IMR-90 (cell line): ENCODE measurements around the gene IL1A. TPM values are rescaled to one million over a fixed set of nuclear protein-coding genes. Genes with fewer than 3 reads are reported as not detected.

ENCODE experiments used
- ATAC-seq: fragments of 200-7000 bp; cut with Tn5 transposase; 2 replicates; pipeline ENCODE4 v1.9.1; 2020; ENCODE audit warnings: low read depth, mild to moderate bottlenecking, moderate library complexity
- BruUV-seq: library from RNA; stranded (reverse); fragments of 400-500 nt; replicated peaks from 2 replicates; lab custom pipeline; 2021; lab: Mats Ljungman, UMichigan
- CTCF ChIA-PET: fragments of 300-600 bp; formaldehyde crosslinking; extraction: SDS; loops from one replicate; lab custom pipeline; 2021; ENCODE audit warnings: antibody characterized with exemption; lab: Yijun Ruan, JAX
- POLR2A ChIA-PET: fragments of 300-600 bp; sonication (Branson Sonifier 250); formaldehyde crosslinking; loops from one replicate; lab custom pipeline; 2022; ENCODE audit warnings: antibody characterized with exemption; ENCODE audit not compliant: unreplicated experiment; lab: Charles Lee
- DNase-seq: peaks from one replicate; pipeline ENCODE4 v3.0.0; 2013
- H2AFZ ChIP-seq: replicated peaks from 2 replicates; pipeline ENCODE3; 2013; ENCODE audit warnings: low read length, mild to moderate bottlenecking; ENCODE audit not compliant: poor library complexity
- H2AK5ac ChIP-seq: 2 replicates; pipeline ENCODE4 v1.6.1; 2013; ENCODE audit warnings: low read depth, low read length, inconsistent platforms
- H2AK9ac ChIP-seq: replicated peaks from 2 replicates; pipeline ENCODE3; 2013; ENCODE audit warnings: mild to moderate bottlenecking, low read depth, low read length, moderate library complexity; ENCODE audit not compliant: poor library complexity
- H2BK120ac ChIP-seq: 2 replicates; pipeline ENCODE4 v1.6.1; 2013; ENCODE audit warnings: low read depth, low read length, inconsistent platforms
- H2BK15ac ChIP-seq: 3 replicates; pipeline ENCODE4 v1.6.1; 2013; ENCODE audit warnings: low read depth, low read length, inconsistent platforms
- H2BK20ac ChIP-seq: 2 replicates; pipeline ENCODE4 v1.6.1; 2013; ENCODE audit warnings: low read depth, mild to moderate bottlenecking, inconsistent platforms, low read length, moderate library complexity
- H2BK5ac ChIP-seq: 2 replicates; pipeline ENCODE4 v1.6.1; 2013; ENCODE audit warnings: mild to moderate bottlenecking, low read depth, low read length, inconsistent platforms; ENCODE audit not compliant: poor library complexity, severe bottlenecking
- H3K14ac ChIP-seq: replicated peaks from 2 replicates; pipeline ENCODE4 v1.6.1; 2013; ENCODE audit warnings: low read depth, low read length, inconsistent platforms
- H3K18ac ChIP-seq: 2 replicates; pipeline ENCODE4 v1.6.1; 2013; ENCODE audit warnings: low read depth, low read length, control low read depth
- H3K23ac ChIP-seq: 2 replicates; pipeline ENCODE4 v1.6.1; 2013; ENCODE audit warnings: low read depth, low read length, inconsistent platforms
- H3K27ac ChIP-seq: 2 replicates; pipeline ENCODE4 v1.5.1; 2013; ENCODE audit warnings: mild to moderate bottlenecking, control low read depth, low read length; ENCODE audit not compliant: insufficient read depth
- H3K27me3 ChIP-seq: 2 replicates; pipeline ENCODE4 v1.6.1; 2013; ENCODE audit warnings: low read length; ENCODE audit not compliant: control insufficient read depth, insufficient read depth
- H3K36me3 ChIP-seq: 2 replicates; pipeline ENCODE4 v1.6.1; 2013; ENCODE audit warnings: low read length, mixed read lengths; ENCODE audit not compliant: control insufficient read depth, insufficient read depth
- H3K4ac ChIP-seq: 2 replicates; pipeline ENCODE4 v1.6.1; 2013; ENCODE audit warnings: low read depth, low read length, inconsistent platforms
- H3K4me1 ChIP-seq: 2 replicates; pipeline ENCODE4 v1.6.1; 2013; ENCODE audit warnings: low read length, mixed read lengths; ENCODE audit not compliant: control insufficient read depth, insufficient read depth
- H3K4me2 ChIP-seq: 2 replicates; pipeline ENCODE4 v1.6.1; 2013; ENCODE audit warnings: low read depth, mild to moderate bottlenecking, control low read depth, low read length, moderate library complexity
- H3K4me3 ChIP-seq: 2 replicates; pipeline ENCODE4 v1.5.1; 2013; ENCODE audit warnings: low read depth, mild to moderate bottlenecking, control low read depth, low read length, moderate library complexity; ENCODE audit not compliant: insufficient read depth
- H3K56ac ChIP-seq: 2 replicates; pipeline ENCODE4 v1.6.1; 2013; ENCODE audit warnings: low read length, inconsistent platforms; ENCODE audit not compliant: insufficient read depth; ENCODE audit errors: extremely low read depth
- H3K79me1 ChIP-seq, 2 experiments: 2 replicates each; pipeline ENCODE4 v1.6.1; 2013; ENCODE audit warnings: low read length in 2 of 2, inconsistent platforms in 1 of 2, low read depth in 1 of 2
- H3K9ac ChIP-seq: 2 replicates; pipeline ENCODE4 v1.6.1; 2013; ENCODE audit warnings: low read depth, low read length, control low read depth
- H3K9me1 ChIP-seq: 2 replicates; pipeline ENCODE4 v1.6.1; 2013; ENCODE audit warnings: low read length, inconsistent platforms; ENCODE audit not compliant: insufficient read depth
- H3K9me3 ChIP-seq: 2 replicates; pipeline ENCODE4 v1.6.1; 2013; ENCODE audit warnings: low read length; ENCODE audit not compliant: control insufficient read depth, insufficient read depth
- H4K20me1 ChIP-seq: 2 replicates; pipeline ENCODE4 v1.6.1; 2013; ENCODE audit warnings: low read length, inconsistent platforms; ENCODE audit not compliant: insufficient read depth
- H4K5ac ChIP-seq: 2 replicates; pipeline ENCODE4 v1.6.1; 2013; ENCODE audit warnings: mild to moderate bottlenecking, low read depth, low read length, control low read depth
- H4K8ac ChIP-seq, 2 experiments: 2 replicates each; pipeline ENCODE4 v1.6.1; 2013; ENCODE audit warnings: low read depth in 2 of 2, low read length in 2 of 2, control low read depth in 1 of 2, inconsistent platforms in 1 of 2
- H4K91ac ChIP-seq: 2 replicates; pipeline ENCODE4 v1.6.1; 2013; ENCODE audit warnings: low read depth, low read length, inconsistent platforms; ENCODE audit not compliant: insufficient read depth
- BHLHE40 ChIP-seq: fragments of 150-350 bp; IDR thresholded peaks from 2 replicates; pipeline ENCODE4 v1.6.1; 2016; ENCODE audit warnings: mild to moderate bottlenecking, low read depth, low read length
- CEBPB ChIP-seq: IDR thresholded peaks from 2 replicates; pipeline ENCODE4 v1.6.1; 2012; ENCODE audit warnings: low read depth, low read length, improper control_type of control experiment
- MAZ ChIP-seq: IDR thresholded peaks from 2 replicates; pipeline ENCODE4 v1.6.1; 2012; ENCODE audit warnings: low read depth, mild to moderate bottlenecking, low read length, improper control_type of control experiment, moderate library complexity, borderline replicate concordance
- POLR2A ChIP-seq: IDR thresholded peaks from 2 replicates; pipeline ENCODE4 v1.6.1; 2012; ENCODE audit warnings: mild to moderate bottlenecking, low read depth, low read length
- RAD21 ChIP-seq: IDR thresholded peaks from 2 replicates; pipeline ENCODE4 v1.6.1; 2012; ENCODE audit warnings: low read length, improper control_type of control experiment
- RCOR1 ChIP-seq: IDR thresholded peaks from 2 replicates; pipeline ENCODE4 v1.6.1; 2012; ENCODE audit warnings: mild to moderate bottlenecking, low read length, improper control_type of control experiment; ENCODE audit not compliant: insufficient replicate concordance
- RFX5 ChIP-seq: IDR thresholded peaks from 2 replicates; pipeline ENCODE4 v1.8.0; 2012; ENCODE audit warnings: low read depth, mild to moderate bottlenecking, low read length, moderate library complexity
- SMC3 ChIP-seq: fragments of 150-350 bp; IDR thresholded peaks from 2 replicates; pipeline ENCODE4 v1.6.1; 2016; ENCODE audit warnings: low read depth, mild to moderate bottlenecking, antibody characterized with exemption, low read length, moderate library complexity
- WGBS, 2 experiments: methylation state at CpG; one replicate each; pipeline versions ENCODE4 v1.1.5 to v1.1.7; 2013; ENCODE audit warnings: missing lambda C conversion rate in 2 of 2; ENCODE audit not compliant: insufficient read length in 1 of 2; ENCODE audit errors: extremely low coverage in 2 of 2; 5-methylcytosine and 5-hydroxymethylcytosine counted together
- dilution Hi-C: fragments of 300-500 bp; cut with HindIII; formaldehyde crosslinking; loops from one replicate; pipeline ENCODE4 v1.14.3; 2018; ENCODE audit warnings: low sequenced_read_pairs; ENCODE audit not compliant: unreplicated experiment
- in situ Hi-C: fragments of 300-500 bp; cut with MboI; formaldehyde crosslinking; loops from 3 replicates; pipeline ENCODE4 v1.14.3; 2019; ENCODE audit warnings: low sequenced_read_pairs, inconsistent platforms, mixed read lengths
- intact Hi-C: fragments of 100-400 bp; cut with micrococcal nuclease; formaldehyde crosslinking; loops from 2 replicates; pipeline ENCODE4 v1.10.0; 2022
- polyA plus RNA-seq, 3 experiments: library from polyadenylated mRNA; depleted of rRNA; stranded (reverse); fragments of >200 nt; gene quantifications; 2 replicates each; pipeline ENCODE4 v1.2.3, GENCODE V29; 2012; ENCODE audit warnings: low replicate concordance in 1 of 3
- total RNA-seq: library from RNA; depleted of rRNA; stranded (reverse); fragments of >200 nt; gene quantifications from 2 replicates; pipeline ENCODE4 v1.2.3, GENCODE V29; 2012
- TF ChIP-seq, protein P1 (sequence below): fragments of 150-350 bp; IDR thresholded peaks from 2 replicates; pipeline ENCODE4 v1.6.1; 2016; ENCODE audit warnings: low read depth, mild to moderate bottlenecking, low read length, moderate library complexity, borderline replicate concordance

The IL1A gene
- total and polyA plus RNA-seq, 2 of the 4 experiments (the other 2 are of a cell fraction): 0.48 to 1.1 TPM

DNA sequence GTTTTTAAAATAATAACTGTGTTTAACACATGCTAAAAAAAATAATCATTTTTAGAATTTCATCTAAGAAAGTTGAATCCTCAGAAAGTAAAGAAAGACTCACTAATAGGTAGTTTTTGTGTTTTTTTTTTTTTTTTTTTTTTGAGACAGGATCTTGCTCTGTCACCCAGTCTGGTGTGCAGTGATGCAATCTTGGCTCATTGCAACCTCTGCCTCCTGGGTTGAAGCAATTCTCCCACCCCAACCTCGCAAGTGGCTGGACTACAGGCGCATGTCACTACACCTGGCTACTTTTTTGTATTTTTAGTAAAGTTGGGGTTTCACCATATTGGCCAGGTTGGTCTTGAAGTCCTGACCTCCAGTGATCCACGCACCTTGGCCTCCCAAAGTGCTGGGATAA, 27.0 kb downstream of the IL1A start:
- H2BK5ac ChIP-seq: no peak overlapping the region
- H3K14ac ChIP-seq: no peak overlapping the region
- no peak overlapping the region for H2AFZ ChIP-seq
- H3K4me1 ChIP-seq: peaks cover 7% of the 10 kb centered on the region
- TF ChIP-seq MAZ: no peak
- TF ChIP-seq, protein P1, sequence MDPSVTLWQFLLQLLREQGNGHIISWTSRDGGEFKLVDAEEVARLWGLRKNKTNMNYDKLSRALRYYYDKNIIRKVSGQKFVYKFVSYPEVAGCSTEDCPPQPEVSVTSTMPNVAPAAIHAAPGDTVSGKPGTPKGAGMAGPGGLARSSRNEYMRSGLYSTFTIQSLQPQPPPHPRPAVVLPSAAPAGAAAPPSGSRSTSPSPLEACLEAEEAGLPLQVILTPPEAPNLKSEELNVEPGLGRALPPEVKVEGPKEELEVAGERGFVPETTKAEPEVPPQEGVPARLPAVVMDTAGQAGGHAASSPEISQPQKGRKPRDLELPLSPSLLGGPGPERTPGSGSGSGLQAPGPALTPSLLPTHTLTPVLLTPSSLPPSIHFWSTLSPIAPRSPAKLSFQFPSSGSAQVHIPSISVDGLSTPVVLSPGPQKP: no peak
- TF ChIP-seq CEBPB: peak; percentile 69
- TF ChIP-seq RFX5: no peak
- TF ChIP-seq RAD21: no peak
- TF ChIP-seq RCOR1: no peak
- no peak for TF ChIP-seq SMC3
- TF ChIP-seq POLR2A: no peak
- no peak for TF ChIP-seq BHLHE40
- H2BK15ac ChIP-seq: no peak overlapping the region
- H3K9me3 ChIP-seq: no peaks in the 10 kb centered on the region
- no peak overlapping the region for H3K9ac ChIP-seq
- no peak overlapping the region for H4K5ac ChIP-seq
- H3K27me3 ChIP-seq: no peaks in the 10 kb centered on the region
- no peak overlapping the region for H3K18ac ChIP-seq
- dilution Hi-C loops (no loop called here), intact Hi-C loops (no loop called here), in situ Hi-C loops (loop anchor here (10.0 kb wide), 1 partner anchor 118 kb away; no protein-coding TSS in a partner anchor)
- H2AK5ac ChIP-seq: no peak overlapping the region
- no peak overlapping the region; a peak in 1 of 4 replicates for H4K8ac ChIP-seq
- peaks cover 2% of the 10 kb centered on the region; the same call in 1 of the 2 replicates for H3K36me3 ChIP-seq
- no peak overlapping the region for H3K27ac ChIP-seq
- no peak for ATAC-seq
- H4K20me1 ChIP-seq: no peaks in the 10 kb centered on the region
- no peak overlapping the region for H3K23ac ChIP-seq
- no peak overlapping the region for H3K4me2 ChIP-seq
- WGBS, 2 experiments: no CpG with 5 or more reads among the region's 3 CpGs
- ChIA-PET CTCF (no interaction called here), POLR2A (no interaction called here)
- no peak overlapping the region for H2BK20ac ChIP-seq
- H4K91ac ChIP-seq: no peak overlapping the region; the same call in 1 of the 2 replicates
- H3K4ac ChIP-seq: no peak overlapping the region
- no peak overlapping the region for H3K56ac ChIP-seq
- DNase-seq: no peak
- no peak overlapping the region for H3K4me3 ChIP-seq
- peaks cover 6% of the 10 kb centered on the region for H3K9me1 ChIP-seq
- H2BK120ac ChIP-seq: no peak overlapping the region
- peaks cover 60 to 73% of the 10 kb centered on the region in 2 experiments for H3K79me1 ChIP-seq
- no peak overlapping the region for H2AK9ac ChIP-seq
- BruUV-seq: no TSS peak
